CD4-positive, alpha-beta T cell treated with Interleukin-15 for 4 hours (primary cell): ENCODE measurements around the gene RGL3.
"Not testable (repeated sequence)": the region's sequence is repeated elsewhere in the genome, so short reads cannot be mapped to it uniquely, and the experiment has no call there.

Source experiments
- DNase-seq: peaks from one replicate; pipeline ENCODE4 v3.0.0-alpha.2; 2020; ENCODE audit warnings: low spot score

The RGL3 gene

DNA sequence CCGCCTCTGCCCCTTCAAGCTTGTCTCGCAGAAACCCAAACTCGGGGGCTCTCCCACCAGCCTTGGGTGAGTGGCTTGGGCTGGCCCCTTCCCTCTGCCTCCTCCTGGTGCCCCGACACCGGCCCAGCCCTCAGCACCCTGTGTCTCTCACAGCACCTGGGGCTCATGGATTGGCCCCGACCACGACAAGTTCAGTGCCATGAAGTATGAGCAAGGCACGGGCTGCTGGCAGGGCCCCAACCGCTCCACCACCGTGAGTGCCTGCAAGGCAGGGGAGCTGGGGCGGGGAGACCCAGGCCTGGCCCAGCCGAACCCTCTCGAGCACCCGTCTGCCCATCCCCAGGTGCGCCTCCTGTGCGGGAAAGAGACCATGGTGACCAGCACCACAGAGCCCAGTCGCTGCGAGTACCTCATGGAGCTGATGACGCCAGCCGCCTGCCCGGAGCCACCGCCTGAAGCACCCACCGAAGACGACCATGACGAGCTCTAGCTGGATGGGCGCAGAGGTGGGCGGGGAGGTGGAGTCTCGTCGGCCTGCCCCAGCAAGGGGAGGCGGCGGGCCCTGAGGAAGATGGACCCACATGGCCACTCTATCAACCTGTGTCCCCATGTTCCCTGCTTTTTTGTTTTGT lies 29.9 kb upstream of the RGL3 start:
- DNase-seq = no peak

DNA sequence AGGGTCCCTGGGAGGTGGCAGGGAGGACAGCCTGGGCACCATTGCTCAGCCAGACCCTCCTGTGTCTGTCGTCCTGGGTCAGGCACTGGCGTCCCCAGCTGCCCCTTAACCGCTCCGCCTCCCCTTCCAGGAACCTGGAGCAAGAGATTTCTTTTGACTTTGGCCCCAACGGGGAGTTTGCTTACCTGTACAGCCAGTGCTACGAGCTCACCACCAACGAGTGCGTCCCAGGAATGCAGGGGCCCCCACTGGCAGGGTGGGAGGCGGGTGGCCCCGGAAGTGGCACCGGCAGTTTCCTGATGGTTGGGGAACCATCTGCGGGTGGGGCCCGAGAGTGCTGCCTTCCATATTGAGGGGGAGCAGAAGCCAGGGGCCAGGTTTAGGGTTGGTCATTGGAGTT lies 29.3 kb upstream of the RGL3 start:
- DNase-seq = no peak

DNA sequence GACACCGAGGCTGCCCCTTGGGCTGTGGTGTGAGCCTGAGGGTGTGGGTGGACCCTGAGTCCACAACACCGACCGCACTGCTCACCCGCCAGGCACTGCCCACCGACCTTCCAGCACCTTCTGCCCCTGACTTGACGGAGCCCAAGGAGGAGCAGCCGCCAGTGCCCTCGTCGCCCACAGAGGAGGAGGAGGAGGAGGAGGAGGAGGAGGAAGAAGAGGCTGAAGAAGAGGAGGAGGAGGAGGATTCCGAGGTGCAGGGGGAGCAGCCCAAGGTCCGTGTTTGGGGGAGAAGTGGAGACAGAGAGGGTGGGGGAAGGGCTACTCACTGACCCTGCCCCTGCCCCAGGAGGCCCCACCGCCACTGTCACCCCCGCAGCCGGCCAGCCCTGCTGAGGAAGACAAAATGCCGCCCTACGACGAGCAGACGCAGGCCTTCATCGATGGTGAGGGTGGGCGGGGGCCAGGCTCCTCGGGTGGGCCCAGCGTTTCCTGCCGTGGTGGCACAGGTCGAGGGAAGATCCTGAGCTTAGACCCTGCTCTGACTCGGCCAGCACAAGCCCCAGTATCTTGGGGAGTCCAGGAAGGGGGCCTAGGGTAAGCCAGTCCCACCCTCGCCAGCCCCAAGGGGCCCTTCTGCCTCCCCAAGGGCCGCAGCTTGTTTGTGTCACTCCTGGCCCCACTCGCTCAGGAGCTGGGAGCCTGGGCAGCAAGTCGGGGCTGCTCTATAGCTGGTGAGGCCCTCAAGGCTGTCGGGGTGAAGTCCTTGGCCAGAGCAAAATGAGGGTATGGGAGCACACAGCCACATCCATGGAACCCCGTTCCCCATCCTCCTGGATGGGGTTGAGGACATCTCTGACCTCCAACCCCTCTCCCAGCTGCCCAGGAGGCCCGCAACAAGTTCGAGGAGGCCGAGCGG lies 28.5 kb upstream of the RGL3 start:
- DNase-seq = no peak

DNA sequence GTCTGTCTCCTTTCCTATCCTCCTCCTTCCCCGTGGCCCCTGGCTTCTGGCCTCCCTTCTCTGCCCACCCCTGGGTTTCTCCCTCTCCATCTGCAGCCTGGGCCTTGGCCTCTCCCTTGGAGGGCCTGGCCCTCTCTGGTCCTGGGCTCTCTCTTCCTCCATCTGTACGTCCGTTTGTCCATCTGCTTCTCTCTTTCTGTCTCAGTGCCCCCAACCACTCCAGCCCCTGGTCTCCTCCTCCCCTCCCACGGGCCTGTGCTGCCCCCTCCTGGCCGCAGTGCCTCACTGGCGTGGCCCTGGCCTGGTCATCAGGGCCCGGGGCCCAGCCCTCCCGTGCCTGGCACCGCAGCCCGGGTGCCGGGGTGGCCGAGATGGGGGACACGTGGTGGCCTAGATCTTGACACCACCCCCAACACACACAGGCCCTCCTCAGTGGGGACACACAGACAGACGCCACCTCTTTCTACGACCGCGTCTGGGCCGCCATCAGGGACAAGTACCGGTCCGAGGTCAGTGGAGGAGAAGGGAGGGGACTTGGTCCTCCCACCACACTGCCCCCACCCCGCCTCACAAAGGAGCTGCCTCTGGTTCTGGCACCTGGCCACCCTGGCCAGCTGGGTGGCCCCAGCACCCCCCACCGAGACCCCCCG lies 27.7 kb upstream of the RGL3 start:
- DNase-seq = peak; percentile 29

DNA sequence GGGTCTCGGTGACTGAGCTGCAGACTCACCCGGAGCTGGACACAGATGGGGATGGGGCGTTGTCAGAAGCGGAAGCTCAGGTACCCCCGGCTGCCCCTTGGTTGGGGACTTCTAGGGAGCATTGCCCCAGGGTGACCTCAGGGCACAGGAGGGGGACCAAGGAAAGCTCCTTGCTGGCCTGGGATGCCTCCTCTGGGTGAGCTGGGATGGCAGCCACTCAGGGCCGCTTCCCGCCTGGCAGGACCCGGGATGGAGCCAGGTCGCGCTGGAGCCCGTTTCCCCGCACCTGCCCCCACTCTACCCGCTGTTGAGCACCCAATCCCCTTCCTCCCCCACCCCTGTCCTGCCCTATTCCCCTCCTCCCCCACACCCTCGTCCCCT lies 27.1 kb upstream of the RGL3 start:
- no peak for DNase-seq

DNA sequence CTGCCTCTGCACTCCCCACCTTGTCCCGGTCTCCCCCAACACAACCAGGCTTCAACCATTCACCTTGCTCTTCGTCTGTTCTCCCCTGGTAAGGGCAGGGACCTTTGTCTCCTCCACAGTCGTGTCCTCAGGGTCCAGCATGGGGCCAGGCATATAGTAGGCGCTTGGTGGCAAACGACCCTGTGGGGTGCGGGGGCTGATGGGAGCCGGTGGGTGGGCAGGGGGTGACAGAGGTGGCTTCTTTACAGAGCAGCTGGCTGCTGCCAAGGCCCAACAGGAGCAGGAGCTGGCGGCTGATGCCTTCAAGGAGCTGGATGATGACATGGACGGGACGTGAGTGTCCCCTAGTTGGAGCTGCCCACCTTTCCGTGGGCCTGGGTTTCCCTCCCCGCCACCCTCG lies 26.0 kb upstream of the RGL3 start:
- no peak for DNase-seq

DNA sequence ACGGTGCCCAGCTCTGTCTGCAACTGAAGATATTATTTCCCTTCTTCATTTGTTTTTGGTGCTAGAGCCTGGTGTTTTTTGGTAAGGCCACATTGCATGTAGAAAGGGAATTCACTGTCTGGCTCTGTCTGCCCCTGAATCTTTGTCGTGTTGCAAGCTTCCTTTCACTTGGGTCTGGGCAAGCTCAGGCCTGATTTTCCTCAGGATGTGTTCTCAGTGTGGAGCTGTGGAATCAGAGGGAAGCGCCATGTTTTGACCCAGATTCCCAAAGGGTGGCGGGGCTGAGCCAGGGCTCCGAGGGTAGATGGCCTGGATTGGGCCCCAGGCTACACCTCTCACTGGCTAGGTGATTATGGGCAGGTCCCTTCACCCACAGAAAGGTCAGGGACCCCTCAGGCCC lies 24.9 kb upstream of the RGL3 start:
- DNase-seq = no peak

DNA sequence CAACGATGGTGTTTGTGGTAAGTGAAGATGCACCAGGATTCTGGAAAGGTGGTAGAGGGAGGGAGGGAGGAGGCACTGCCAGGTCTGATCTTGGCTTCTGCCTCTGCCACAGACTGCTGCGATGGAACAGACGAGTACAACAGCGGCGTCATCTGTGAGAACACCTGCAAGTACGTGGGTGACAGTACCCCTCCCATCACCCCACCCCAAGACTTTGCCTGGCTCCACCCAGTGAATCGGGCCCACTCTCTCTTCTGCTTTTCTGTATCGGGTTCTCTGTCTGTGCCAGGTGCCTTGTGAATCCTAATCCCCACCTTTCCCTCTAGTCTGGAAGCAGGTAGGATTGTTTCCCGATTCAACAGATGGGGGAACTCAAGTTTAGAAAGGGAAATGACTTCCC lies 18.8 kb upstream of the RGL3 start:
- no peak for DNase-seq

DNA sequence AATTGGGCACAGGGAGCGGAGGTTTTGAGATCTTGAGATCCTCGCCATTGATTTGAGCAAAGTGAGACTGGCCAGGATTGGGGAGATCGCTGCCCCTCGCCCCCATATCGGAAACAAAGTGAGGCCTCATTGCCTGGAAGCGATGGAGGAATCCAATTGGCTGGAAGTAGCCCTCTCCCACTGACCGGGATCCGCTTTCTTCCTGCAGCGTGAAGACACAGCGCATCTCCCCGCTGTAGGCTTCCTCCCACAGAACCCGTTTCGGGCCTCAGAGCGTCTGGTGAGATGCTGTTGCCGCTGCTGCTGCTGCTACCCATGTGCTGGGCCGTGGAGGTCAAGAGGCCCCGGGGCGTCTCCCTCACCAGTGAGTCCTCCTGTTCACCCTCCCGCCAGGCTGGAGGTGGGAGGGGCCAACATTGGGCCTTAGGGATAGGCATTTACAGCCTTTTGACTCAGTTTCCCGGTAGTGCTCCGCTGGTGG lies 16.8 kb upstream of the RGL3 start:
- DNase-seq = no peak

DNA sequence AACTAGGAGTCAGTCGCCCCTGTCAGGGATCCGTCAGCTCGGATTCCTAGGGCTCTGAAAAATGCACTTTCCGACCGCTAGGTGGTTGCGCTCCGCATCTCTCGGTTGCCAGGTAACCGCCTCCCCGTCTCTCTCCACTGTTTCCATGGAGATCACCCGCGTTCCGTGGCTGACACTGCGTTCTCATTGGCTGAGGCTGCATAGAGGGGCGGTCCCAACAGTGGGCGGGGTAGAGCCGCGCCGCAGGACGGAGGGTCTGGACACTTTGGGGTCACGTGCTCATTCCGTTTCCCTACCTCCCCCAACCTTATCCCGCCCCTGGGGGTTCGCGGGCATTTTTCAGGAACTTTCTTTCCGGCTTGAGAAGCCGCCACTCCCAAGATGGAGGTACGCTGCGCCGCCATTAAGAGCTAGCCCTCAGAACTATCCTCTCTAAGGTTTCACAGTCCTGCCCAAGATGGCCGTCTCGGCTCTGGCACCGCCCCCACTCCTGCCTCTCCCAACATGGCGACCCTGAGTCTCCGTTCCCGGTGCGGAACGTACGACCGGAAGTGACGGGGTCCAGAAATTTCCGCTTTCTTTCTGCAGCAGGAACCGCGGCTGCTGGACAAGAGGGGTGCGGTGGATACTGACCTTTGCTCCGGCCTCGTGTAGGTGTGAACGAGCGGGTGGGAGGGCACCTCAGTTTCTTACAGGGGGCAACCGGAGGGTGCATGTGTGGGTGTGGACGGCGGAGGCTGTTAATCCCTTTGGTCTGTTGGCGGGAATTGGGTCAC lies 16.1 kb upstream of the RGL3 start, which contains the start of the genes ODAD3 and PRKCSH:
Gene ODAD3 (minus strand): TSS at position 65 of the 776 bp plus-strand sequence. CDS start 105 bp downstream, outside the sequence.
Gene PRKCSH (plus strand): TSS at position 579 of the 776 bp plus-strand sequence. CDS start 483 bp downstream, outside the sequence.
- peak; percentile 99 for DNase-seq

DNA sequence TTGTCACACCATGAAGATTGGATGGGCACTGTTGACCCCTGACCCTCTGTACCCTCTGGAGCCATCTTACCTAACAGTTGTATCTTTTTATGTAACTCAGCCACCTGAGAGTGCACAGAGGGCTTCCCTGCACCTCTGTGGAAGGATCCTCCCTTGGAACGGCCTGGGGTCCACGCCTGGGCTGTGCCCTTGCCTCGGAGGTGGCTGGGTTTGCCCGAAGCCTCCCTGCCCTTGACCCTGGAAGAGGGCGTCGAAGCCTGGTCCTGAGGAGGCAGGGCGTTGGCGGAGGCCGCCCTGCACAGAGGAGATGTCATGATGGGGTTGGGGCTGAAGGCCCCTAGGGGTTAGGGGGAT lies 15.6 kb upstream of the RGL3 start:
- DNase-seq = no peak

DNA sequence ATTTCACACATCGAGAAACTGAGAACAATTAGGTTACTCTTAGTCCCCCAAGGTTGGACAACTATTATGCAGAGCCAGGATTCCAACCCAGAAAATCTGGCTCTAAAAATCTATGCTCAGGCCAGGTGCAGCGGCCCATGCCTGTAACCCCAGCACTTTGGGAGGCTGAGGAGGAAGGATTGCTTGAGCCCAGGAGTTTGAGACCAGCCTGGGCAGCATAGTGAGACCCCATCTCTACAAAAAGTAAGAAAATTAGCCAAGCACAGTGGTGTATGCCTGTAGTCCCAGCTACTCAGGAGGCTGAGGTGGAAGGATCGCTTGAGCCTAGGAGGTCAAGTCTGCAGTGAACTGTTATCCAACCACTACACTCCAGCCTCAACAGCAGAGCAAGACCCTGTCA lies 14.4 kb upstream of the RGL3 start:
- not testable (repeated sequence) for DNase-seq

DNA sequence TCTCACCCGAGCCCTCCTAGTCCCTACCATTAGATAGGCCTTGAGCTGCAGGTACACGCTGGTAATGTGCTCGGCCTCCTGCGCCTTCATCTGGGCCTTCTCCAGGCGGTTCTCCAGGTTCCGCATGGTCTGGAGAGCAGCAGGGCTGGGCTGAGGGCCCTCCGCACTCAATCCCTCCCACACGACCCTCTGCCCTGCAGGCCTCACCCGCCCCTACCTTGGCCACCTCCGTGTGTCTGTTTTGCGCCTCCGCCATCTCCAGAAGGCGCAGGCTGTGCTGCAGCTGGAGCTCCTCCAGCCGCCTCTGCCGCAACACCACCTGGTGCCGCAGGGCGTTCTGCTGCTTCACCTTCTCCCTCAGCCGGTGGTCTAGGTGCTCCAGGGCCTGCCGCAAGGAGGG lies 7.5 kb upstream of the RGL3 start:
- no peak for DNase-seq

DNA sequence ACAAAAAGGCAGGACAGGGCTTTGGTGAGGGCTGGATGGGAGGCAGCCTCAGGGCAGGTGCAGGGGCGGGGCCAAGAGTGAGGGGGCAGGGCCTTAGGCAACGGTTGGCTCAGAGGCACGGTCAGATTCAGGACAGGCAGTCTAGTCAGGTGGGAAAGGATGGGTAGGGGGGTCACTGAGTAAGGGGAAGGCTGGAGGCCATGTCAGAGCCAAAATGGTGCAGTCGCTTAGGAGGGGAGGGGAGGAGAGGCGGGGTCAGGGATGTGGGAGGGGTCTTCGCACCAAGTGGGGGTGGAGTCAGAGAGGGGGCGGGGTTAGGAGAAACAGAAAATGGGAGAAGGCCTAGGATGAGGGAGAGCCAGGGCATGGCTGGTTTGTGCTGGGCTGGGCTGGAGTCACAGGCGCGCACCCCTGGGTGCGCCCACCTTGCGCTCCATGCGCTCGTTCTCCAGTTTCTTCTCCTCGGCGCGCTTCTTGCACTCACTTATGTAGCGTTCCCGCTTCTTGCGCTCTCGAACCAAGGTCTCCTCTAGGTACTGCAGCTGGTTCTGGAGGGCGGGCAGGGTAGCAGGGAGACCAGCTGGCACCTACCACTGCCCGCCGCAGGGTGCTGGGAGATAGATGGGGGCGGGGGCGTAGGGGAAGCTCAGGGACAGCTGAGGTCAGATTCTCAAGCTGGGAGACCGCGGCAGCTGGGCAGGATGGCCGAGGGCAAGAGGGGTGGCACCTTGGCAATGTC lies 6.8 kb upstream of the RGL3 start:
- DNase-seq = no peak

DNA sequence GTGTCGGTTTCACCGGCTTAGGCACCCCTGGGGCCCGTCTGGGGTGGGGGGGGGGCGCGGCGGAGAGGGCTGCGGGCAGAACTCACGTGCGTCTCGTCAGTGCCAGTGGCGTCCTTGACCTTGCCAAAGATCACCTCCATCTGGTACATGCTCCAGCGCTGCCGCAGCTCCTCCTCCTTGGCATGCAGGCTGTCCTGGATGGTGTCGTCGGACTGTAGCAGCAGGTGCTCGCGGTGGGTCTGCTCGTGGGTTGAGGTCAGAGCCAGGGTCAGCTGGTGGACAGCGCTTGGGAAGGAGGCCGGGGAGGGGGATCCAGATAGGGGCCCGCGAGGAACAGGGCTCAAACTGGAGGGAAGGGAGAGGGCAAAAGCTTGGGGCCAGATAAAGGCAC lies 4.7 kb upstream of the RGL3 start:
- DNase-seq = no peak

DNA sequence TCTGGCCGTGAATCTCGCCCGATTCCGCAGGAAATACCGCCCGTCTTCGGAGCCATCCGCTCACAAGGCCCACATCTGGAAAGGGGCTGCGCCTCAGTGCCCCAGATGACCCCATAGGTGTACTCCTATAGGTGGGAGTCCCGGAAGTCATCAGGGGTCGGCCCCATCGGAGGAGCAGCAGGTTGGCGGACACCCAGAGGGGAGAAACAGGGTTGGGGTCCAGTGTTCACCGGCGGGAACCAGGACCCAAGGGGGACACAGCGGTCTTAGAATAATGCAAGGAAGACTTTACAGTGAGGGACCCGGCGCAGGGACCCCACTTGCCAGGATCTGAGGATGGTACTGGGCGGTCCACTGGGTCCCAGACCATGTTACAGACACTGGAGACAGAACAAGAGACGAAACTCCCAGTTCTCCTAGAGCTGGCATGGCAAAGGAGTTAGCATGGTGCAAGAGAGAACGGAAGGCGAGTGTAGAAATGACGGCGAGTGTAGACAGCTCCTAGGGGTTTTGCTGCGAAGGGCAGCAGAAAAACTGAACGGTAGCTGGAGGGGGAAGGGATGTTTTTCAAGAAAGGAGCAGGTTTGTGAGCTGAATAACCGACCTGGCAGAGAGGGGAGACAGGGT lies 4.2 kb upstream of the RGL3 start:
- no peak for DNase-seq

DNA sequence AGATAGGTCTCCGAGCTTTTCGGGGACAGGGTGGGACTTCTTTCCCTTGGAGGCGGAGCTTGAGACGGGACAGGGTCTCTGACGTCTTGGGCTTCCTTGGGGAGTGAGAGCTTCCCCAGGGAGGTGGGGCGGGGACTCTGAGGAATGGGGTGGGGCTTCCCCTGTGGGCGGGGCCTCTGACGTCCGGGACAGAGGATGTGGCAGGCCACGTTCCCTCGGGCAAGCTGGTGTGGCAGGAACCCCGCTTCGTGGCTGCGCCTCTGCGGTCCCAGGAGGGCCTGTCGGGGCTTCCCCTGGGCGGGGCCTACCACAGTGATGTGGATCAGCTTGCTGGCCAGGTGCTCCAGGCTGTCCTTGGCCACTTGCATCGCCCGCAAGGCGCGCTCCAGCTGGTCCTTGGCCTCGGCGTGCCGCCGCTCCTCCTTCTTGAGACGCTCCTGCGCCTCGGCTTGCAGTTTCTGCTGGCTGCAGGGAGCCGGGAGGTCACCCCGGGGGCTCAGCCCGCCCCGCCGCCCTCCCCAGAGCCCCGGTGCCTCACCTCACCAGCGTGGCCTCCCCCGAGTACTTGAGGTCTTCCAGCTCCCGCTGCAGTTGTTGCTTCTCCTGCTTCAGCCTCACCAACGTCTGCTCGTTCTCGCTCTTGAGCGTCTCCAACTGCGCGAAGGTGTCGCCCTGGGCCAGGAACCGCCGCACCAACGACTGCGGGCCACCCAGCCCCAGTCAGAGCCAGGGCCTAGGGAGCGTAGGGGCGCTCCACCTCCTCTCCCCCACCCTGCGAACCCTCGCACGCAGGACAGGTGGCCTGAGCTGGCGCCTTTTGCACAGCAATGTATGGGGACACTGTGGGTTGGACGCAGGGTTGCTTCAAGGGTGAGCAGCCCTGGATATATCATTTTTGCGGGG lies 3.3 kb upstream of the RGL3 start:
- DNase-seq = peak; percentile 56

DNA sequence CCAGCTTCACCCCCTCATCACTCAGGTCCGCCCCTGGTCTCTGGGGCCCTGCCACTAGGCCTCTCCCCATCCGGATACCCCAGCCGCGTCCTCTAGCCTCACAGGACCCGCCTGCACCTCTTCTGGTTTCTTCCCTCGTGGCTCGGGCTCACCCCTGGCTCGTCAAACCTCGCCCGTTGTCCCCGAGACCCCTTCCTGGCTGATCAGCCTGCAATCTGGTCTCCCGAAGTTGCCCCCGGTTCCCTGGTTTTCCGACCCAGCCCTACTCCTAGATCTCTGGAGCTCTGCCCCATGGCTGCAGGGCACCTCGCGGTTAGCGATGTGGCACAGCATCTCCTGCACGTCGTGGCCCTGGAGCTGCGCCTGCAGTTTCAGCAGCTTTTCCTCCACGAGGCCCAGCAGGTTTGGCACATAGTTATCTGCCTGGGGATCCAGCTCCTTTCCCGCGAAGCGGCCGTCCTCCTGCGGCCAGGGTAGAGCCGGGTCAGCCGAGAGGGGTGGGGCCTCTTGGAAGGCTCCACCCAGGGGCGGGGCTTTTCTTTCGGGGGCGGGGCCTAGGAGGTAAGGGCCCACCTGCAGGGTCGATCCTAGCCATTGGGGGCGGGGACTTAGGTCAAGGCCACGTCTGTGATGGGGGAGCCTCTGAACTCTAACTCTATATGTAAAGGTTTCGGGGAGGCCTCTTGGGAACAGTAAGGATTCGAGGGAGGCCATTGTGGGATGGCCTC lies 2.4 kb upstream of the RGL3 start:
- DNase-seq = no peak
